ENCODE data around the gene HID1.
"Not testable (repeated sequence)": the region's sequence is repeated elsewhere in the genome, so short reads cannot be mapped to it uniquely, and the experiment has no call there.

Gene HID1

GRCh38 chr17:74972107-74972972 lies at the start of gene HID1:
Gene HID1 (minus strand): TSS chr17:74972759. CDS start chr17:74972656, 103 bp downstream.
- peak; percentile 65 to 96 (median 90) for DNase-seq
- intact Hi-C loops (cut with DNase I) = loop anchor here (10.0 kb wide), 1 partner anchor 212 kb away; the partner anchor contains the start of gene SUMO2

- intact Hi-C loops (cut with DNase I) = no loop called here
- DNase-seq = peak in 24 of 42 donors; percentile 18 to 76 (median 51)
Measured at GRCh38 chr17:75020331-75021110, 48.0 kb upstream of the HID1 start.

- intact Hi-C loops (cut with DNase I) = no loop called here
- peak in 2 of 42 donors; percentile 29 to 53 for DNase-seq
Measured at GRCh38 chr17:75019710-75020109, 47.2 kb upstream of the HID1 start.

- intact Hi-C loops (cut with DNase I) = no loop called here
- peak in 7 of 42 donors; percentile 24 to 40 (median 32) for DNase-seq
Measured at GRCh38 chr17:75019146-75019545, 46.6 kb upstream of the HID1 start.

- intact Hi-C loops (cut with DNase I) = no loop called here
Measured at GRCh38 chr17:75013092-75013559, 40.6 kb upstream of the HID1 start.

GRCh38 chr17:75012346-75013091 lies 40.0 kb upstream of the HID1 start, which contains the start of gene MRPL58:
Gene MRPL58 (plus strand): TSS chr17:75012670. CDS start chr17:75012687, 17 bp downstream.
- intact Hi-C loops (cut with DNase I) = no loop called here
- DNase-seq = peak; percentile 44 to 94 (median 88)

More at GRCh38 chr17:75013092-75013559, 40.6 kb upstream of the HID1 start:
- DNase-seq = peak in 1 of 42 donors; percentile 28

- no peak for DNase-seq
- intact Hi-C loops (cut with DNase I) = no loop called here
Measured at GRCh38 chr17:75012096-75012345, 39.5 kb upstream of the HID1 start.

GRCh38 chr17:75011401-75012095 lies 39.0 kb upstream of the HID1 start:
- DNase-seq = peak; percentile 27 to 88 (median 69)
- intact Hi-C loops (cut with DNase I) = no loop called here

- intact Hi-C loops (cut with DNase I) = no loop called here
- no peak for DNase-seq
Measured at GRCh38 chr17:75010683-75011400, 38.3 kb upstream of the HID1 start.

GRCh38 chr17:75009139-75009724 lies 36.7 kb upstream of the HID1 start:
- intact Hi-C loops (cut with DNase I) = no loop called here
- DNase-seq = no peak

- intact Hi-C loops (cut with DNase I) = no loop called here
- DNase-seq = no peak
Measured at GRCh38 chr17:75008373-75008772, 35.8 kb upstream of the HID1 start.

GRCh38 chr17:75006653-75007052 lies 34.1 kb upstream of the HID1 start:
- no peak for DNase-seq
- intact Hi-C loops (cut with DNase I) = no loop called here

- intact Hi-C loops (cut with DNase I); DNase-seq: not testable (repeated sequence)
Measured at GRCh38 chr17:75006084-75006483, 33.5 kb upstream of the HID1 start.

GRCh38 chr17:75005291-75005690 lies 32.7 kb upstream of the HID1 start:
- DNase-seq = no peak
- intact Hi-C loops (cut with DNase I) = no loop called here

- DNase-seq = no peak
- intact Hi-C loops (cut with DNase I) = no loop called here
Measured at GRCh38 chr17:75004371-75004770, 31.8 kb upstream of the HID1 start.

- intact Hi-C loops (cut with DNase I) = no loop called here
- DNase-seq = no peak
Measured at GRCh38 chr17:75003957-75004355, 31.4 kb upstream of the HID1 start.

GRCh38 chr17:75003070-75003956 lies 30.8 kb upstream of the HID1 start:
- intact Hi-C loops (cut with DNase I) = no loop called here
- no peak for DNase-seq

Measured in head of caudate nucleus (tissue), 42 donors.